B cell (primary cell): ENCODE measurements around the gene TNRC6B. TPM values are rescaled to one million over a fixed set of nuclear protein-coding genes. Genes with fewer than 3 reads are reported as not detected.
A peak's percentile ranks its signal among the peaks of the same experiment; 100 is the strongest.

Experiments used
- ATAC-seq: fragments of 200-7000 bp; cut with Tn5 transposase; one replicate; pipeline ENCODE4 v1.10.0; 2021; ENCODE audit warnings: low read depth, mild to moderate bottlenecking, moderate number of reproducible peaks, moderate library complexity
- CTCF ChIA-PET: fragments of 350-600 bp; sonication (Branson Sonifier 250); formaldehyde crosslinking; loops from one replicate; lab custom pipeline; 2021; ENCODE audit warnings: antibody characterized with exemption, inconsistent platforms; lab: Charles Lee
- POLR2A ChIA-PET: fragments of 350-600 bp; sonication (Branson Sonifier 250); formaldehyde crosslinking; loops from one replicate; lab custom pipeline; 2021; ENCODE audit warnings: antibody characterized with exemption; lab: Charles Lee
- DNase-seq: peaks from one replicate; pipeline ENCODE4 v3.0.0; 2013
- H2AFZ ChIP-seq: 2 replicates; pipeline ENCODE4 v1.6.1; 2012; ENCODE audit warnings: mild to moderate bottlenecking, low read depth, low read length; ENCODE audit not compliant: insufficient read depth, poor library complexity, severe bottlenecking
- H3K27ac ChIP-seq, 2 donors: 1 replicate in 1 of 2; 2 replicates in 1 of 2; pipeline ENCODE4 v1.5.1; 2012 to 2013; ENCODE audit warnings: low read length in 2 of 2, mild to moderate bottlenecking in 2 of 2, moderate library complexity in 1 of 2
- H3K27me3 ChIP-seq, 4 experiments: fragments of 200-600 bp in 1 of 4; sonication (generic) in 1 of 4; replicated peaks in 1 of 4; 1 replicate in 2 of 4; 2 replicates in 2 of 4; pipeline versions ENCODE4 v1.6.1 to v1.7.0; 2013 to 2016; ENCODE audit warnings: low read length in 3 of 4, mild to moderate bottlenecking in 2 of 4, mixed read lengths in 1 of 4, moderate library complexity in 1 of 4; ENCODE audit not compliant: insufficient read depth in 4 of 4, control insufficient read depth in 3 of 4; ENCODE audit errors: control extremely low read depth in 1 of 4
- H3K36me3 ChIP-seq, 2 experiments: replicated peaks in 1 of 2; 1 replicate in 1 of 2; 2 replicates in 1 of 2; pipeline versions ENCODE4 v1.6.1 to v1.7.1; 2013; ENCODE audit warnings: low read length in 1 of 2; ENCODE audit not compliant: insufficient read depth in 2 of 2, control insufficient read depth in 1 of 2; ENCODE audit errors: control extremely low read depth in 1 of 2, extremely low read depth in 1 of 2
- H3K4me1 ChIP-seq, 2 donors: fragments of 200-600 bp in 1 of 2; sonication (generic) in 1 of 2; 1 replicate in 1 of 2; 2 replicates in 1 of 2; pipeline versions ENCODE4 v1.5.1 to v1.6.1; 2013 to 2017; ENCODE audit warnings: low read length in 2 of 2; ENCODE audit not compliant: control insufficient read depth in 2 of 2, insufficient read depth in 2 of 2
- H3K4me2 ChIP-seq: replicated peaks from 2 replicates; pipeline ENCODE3; 2012; ENCODE audit warnings: mild to moderate bottlenecking, low read depth, low read length; ENCODE audit not compliant: poor library complexity, severe bottlenecking
- H3K4me3 ChIP-seq, 5 experiments: fragments of 200-600 bp in 1 of 5; sonication (generic) in 1 of 5; 1 replicate in 3 of 5; 2 replicates in 2 of 5; pipeline versions ENCODE4 v1.5.1 to v1.7.0; 2011 to 2016; ENCODE audit warnings: low read length in 4 of 5, mild to moderate bottlenecking in 4 of 5, low read depth in 2 of 5, control low read depth in 1 of 5, moderate library complexity in 1 of 5; ENCODE audit not compliant: insufficient read depth in 1 of 5; ENCODE audit errors: control extremely low read depth in 1 of 5, extremely low read depth in 1 of 5
- H3K79me2 ChIP-seq: fragments of 200-600 bp; sonication (generic); one replicate; pipeline ENCODE4 v1.6.0; 2016; ENCODE audit warnings: low read length; ENCODE audit not compliant: control insufficient read depth, insufficient read depth
- H3K9ac ChIP-seq: fragments of 200-600 bp; sonication (generic); 2 replicates; pipeline ENCODE4 v1.6.1; 2017; ENCODE audit warnings: mild to moderate bottlenecking, low read length, moderate library complexity
- H3K9me3 ChIP-seq, 3 donors: one replicate each; pipeline versions ENCODE4 v1.6.1 to v1.7.1; 2013; ENCODE audit warnings: low read length in 2 of 3; ENCODE audit not compliant: control insufficient read depth in 2 of 3, insufficient read depth in 1 of 3; ENCODE audit errors: control extremely low read depth in 1 of 3
- H4K20me1 ChIP-seq: 2 replicates; pipeline ENCODE4 v1.6.0; 2012; ENCODE audit warnings: mild to moderate bottlenecking, low read length; ENCODE audit not compliant: insufficient read depth, control insufficient read depth, poor library complexity, severe bottlenecking
- H3K27ac Mint-ChIP-seq: one replicate; pipeline ENCODE4 v1.8.0; 2021; ENCODE audit warnings: mixed read lengths
- H3K27me3 Mint-ChIP-seq: one replicate; pipeline ENCODE4 v1.8.0; 2021; ENCODE audit warnings: mixed read lengths
- H3K4me1 Mint-ChIP-seq: one replicate; pipeline ENCODE4 v1.8.0; 2021; ENCODE audit warnings: mixed read lengths
- H3K4me3 Mint-ChIP-seq: one replicate; pipeline ENCODE4 v1.8.0; 2021; ENCODE audit warnings: mixed read lengths
- H3K9me3 Mint-ChIP-seq: one replicate; pipeline ENCODE4 v1.8.0; 2022; ENCODE audit warnings: mixed read lengths; ENCODE audit not compliant: insufficient read depth
- EZH2 ChIP-seq: IDR thresholded peaks from 2 replicates; pipeline ENCODE4 v1.6.1; 2012; ENCODE audit warnings: borderline replicate concordance, low read depth, mild to moderate bottlenecking, moderate library complexity, low read length; ENCODE audit not compliant: insufficient read depth, poor library complexity, severe bottlenecking
- WGBS: methylation state at CpG from one replicate; pipeline ENCODE4 v1.1.5; 2013; ENCODE audit warnings: missing lambda C conversion rate; ENCODE audit not compliant: insufficient coverage; 5-methylcytosine and 5-hydroxymethylcytosine counted together
- intact Hi-C: fragments of 100-400 bp; cut with micrococcal nuclease; formaldehyde crosslinking; loops from one replicate; pipeline ENCODE4 v1.10.0; 2022
- polyA plus RNA-seq: library from polyadenylated mRNA; depleted of rRNA; stranded (reverse); fragments of >200 nt; gene quantifications from 2 replicates; pipeline ENCODE4 v1.2.3, GENCODE V29; 2012
- total RNA-seq, 2 donors: library from RNA; stranded (reverse); fragments of 120-200 nt in 1 of 2; gene quantifications; 1 replicate in 1 of 2; 2 replicates in 1 of 2; pipeline versions ENCODE4 v1.2.3 to v1.2.4, GENCODE V29; 2013 to 2022
- TF ChIP-seq, protein P1 (sequence below): fragments of 200-600 bp; IDR thresholded peaks from one replicate; pipeline ENCODE4 v1.8.0; 2022; ENCODE audit warnings: antibody characterized with exemption, mild to moderate bottlenecking

TNRC6B gene
- total and polyA plus RNA-seq, 2 donors (not counting 1 experiment from before 2014, with no cell fraction given): 28.8 to 210 TPM

DNA sequence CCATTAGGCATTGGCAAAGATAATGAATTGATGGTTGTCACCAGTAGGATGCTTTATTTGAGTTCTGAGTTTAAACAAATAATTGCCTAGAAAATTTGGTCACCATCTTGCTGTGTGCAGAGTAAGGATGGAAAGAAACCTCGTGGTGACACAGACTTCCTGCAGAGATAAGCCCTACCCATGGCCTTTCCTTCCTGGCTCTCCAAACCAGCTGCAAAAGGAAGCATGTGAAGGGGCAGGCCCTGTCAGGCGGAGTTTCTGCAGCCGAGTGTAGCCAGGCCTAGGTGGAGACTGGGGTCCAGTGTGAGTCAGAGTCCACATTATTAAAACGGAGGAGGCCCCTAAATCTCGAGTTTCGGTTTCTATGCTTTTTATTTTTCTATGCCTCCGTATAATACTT, 85.5 kb downstream of the TNRC6B start:
- Mint-ChIP-seq H3K27me3 (no peaks in the 10 kb centered on the region), H3K4me3 (no peak overlapping the region), H3K4me1 (peaks cover 13% of the 10 kb centered on the region), H3K27ac (peak overlapping the region; percentile 15), H3K9me3 (no peaks in the 10 kb centered on the region)
- H2AFZ ChIP-seq: no peak overlapping the region
- H4K20me1 ChIP-seq: peaks cover 39% of the 10 kb centered on the region
- WGBS: 33% methylated on average over 1 of the region's 7 CpGs
- ChIA-PET CTCF (interaction anchor here (0.7 kb wide), 1 partner anchor 80 kb away, joined by 4 read pairs; no protein-coding TSS in a partner anchor), POLR2A (no interaction called here)
- H3K4me3 ChIP-seq: no peak overlapping the region
- no peak for ATAC-seq
- no peaks in the 10 kb centered on the region for H3K27me3 ChIP-seq
- H3K36me3 ChIP-seq: peaks cover 25 to 71% of the 10 kb centered on the region in 2 experiments
- H3K27ac ChIP-seq: peak overlapping the region in 1 of 2 donors; percentile 27
- H3K9me3 ChIP-seq: no peaks in the 10 kb centered on the region
- intact Hi-C loops: no loop called here
- TF ChIP-seq EZH2: no peak
- TF ChIP-seq, protein P1, sequence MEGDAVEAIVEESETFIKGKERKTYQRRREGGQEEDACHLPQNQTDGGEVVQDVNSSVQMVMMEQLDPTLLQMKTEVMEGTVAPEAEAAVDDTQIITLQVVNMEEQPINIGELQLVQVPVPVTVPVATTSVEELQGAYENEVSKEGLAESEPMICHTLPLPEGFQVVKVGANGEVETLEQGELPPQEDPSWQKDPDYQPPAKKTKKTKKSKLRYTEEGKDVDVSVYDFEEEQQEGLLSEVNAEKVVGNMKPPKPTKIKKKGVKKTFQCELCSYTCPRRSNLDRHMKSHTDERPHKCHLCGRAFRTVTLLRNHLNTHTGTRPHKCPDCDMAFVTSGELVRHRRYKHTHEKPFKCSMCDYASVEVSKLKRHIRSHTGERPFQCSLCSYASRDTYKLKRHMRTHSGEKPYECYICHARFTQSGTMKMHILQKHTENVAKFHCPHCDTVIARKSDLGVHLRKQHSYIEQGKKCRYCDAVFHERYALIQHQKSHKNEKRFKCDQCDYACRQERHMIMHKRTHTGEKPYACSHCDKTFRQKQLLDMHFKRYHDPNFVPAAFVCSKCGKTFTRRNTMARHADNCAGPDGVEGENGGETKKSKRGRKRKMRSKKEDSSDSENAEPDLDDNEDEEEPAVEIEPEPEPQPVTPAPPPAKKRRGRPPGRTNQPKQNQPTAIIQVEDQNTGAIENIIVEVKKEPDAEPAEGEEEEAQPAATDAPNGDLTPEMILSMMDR: no peak
- H3K4me2 ChIP-seq: no peak overlapping the region
- peaks cover 0 to 2% of the 10 kb centered on the region in 2 donors for H3K4me1 ChIP-seq
- peaks cover 64% of the 10 kb centered on the region for H3K79me2 ChIP-seq
- no peak overlapping the region for H3K9ac ChIP-seq
- no peak for DNase-seq

DNA sequence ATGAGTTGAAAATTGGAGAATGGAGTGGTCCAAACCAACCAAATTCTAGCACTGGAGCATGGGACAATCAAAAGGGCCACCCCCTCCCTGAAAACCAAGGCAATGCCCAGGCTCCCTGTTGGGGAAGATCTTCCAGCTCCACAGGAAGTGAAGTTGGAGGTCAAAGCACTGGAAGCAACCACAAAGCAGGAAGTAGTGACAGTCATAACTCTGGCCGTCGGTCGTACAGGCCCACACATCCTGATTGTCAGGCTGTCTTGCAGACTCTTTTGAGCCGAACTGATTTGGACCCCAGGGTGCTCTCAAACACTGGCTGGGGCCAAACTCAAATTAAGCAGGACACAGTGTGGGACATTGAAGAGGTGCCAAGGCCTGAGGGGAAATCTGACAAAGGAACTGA, 88.1 kb downstream of the TNRC6B start:
- H3K36me3 ChIP-seq: peaks cover 22 to 71% of the 10 kb centered on the region in 2 experiments
- POLR2A ChIA-PET: no interaction called here

More for the DNA sequence above, 88.1 kb downstream of the TNRC6B start:
- ATAC-seq (no peak), DNase-seq (no peak)
- H3K9ac ChIP-seq: no peak overlapping the region
- TF ChIP-seq, protein P1: no peak
- TF ChIP-seq EZH2: no peak
- CTCF ChIA-PET: no interaction called here
- intact Hi-C loops: no loop called here
- 14% methylated on average over 4 of the region's 4 CpGs for WGBS
- no peak overlapping the region for H2AFZ ChIP-seq
- no peaks in the 10 kb centered on the region for H3K27me3 ChIP-seq
- no peaks in the 10 kb centered on the region for H3K9me3 Mint-ChIP-seq
- H3K79me2 ChIP-seq: peaks cover 47% of the 10 kb centered on the region
- peaks cover 11% of the 10 kb centered on the region for H3K4me1 Mint-ChIP-seq
- no peak overlapping the region for H3K4me3 Mint-ChIP-seq
- H4K20me1 ChIP-seq: peaks cover 38% of the 10 kb centered on the region
- H3K4me3 ChIP-seq: no peak overlapping the region
- no peaks in the 10 kb centered on the region for H3K9me3 ChIP-seq
- H3K4me2 ChIP-seq: no peak overlapping the region
- H3K27ac ChIP-seq: peak overlapping the region; percentile 10 to 47
- H3K27me3 Mint-ChIP-seq: no peaks in the 10 kb centered on the region
- peaks cover 0 to 2% of the 10 kb centered on the region in 2 donors for H3K4me1 ChIP-seq
- H3K27ac Mint-ChIP-seq: peak overlapping the region; percentile 34
